ENCODE measurements around the gene CDK4.

Gene CDK4

GRCh38 chr12:57766464-57767304, 14.6 kb upstream of the CDK4 start, which contains the start of gene CYP27B1:
Gene CYP27B1, minus strand, starts transcription at chr12:57767078. Its CDS starts 37 bp downstream, at chr12:57767041.
- Mint-ChIP-seq H3K4me1 (peaks cover 26% of the 10 kb centered on the region), H3K4me3 (peak within 1 kb of the TSS; percentile 84), H3K27me3 (peaks cover 8% of the 10 kb centered on the region), H3K9me3 (no peaks in the 10 kb centered on the region), H3K36me3 (no peaks in the 10 kb centered on the region), H3K27ac (no peak within 1 kb of the TSS)
- no peak for DNase-seq (ENCODE audit: low spot score in 2 of 2)
- ATAC-seq (ENCODE audit: low read depth), result no peak

GRCh38 chr12:57765698-57766463, 13.8 kb upstream of the CDK4 start:
- no peaks in the 10 kb centered on the region for H3K9me3 Mint-ChIP-seq
- H3K27me3 Mint-ChIP-seq, result peaks cover 8% of the 10 kb centered on the region
- H3K4me3 Mint-ChIP-seq, result peak overlapping the region; percentile 84
- peaks cover 23% of the 10 kb centered on the region for H3K4me1 Mint-ChIP-seq
- peaks cover 2% of the 10 kb centered on the region for H3K36me3 Mint-ChIP-seq
- ATAC-seq (ENCODE audit: low read depth), result peak; percentile 7
- no peak for DNase-seq (ENCODE audit: low spot score in 2 of 2)
- H3K27ac Mint-ChIP-seq, result peak overlapping the region; percentile 13

GRCh38 chr12:57765003-57765697, 13.0 kb upstream of the CDK4 start:
- H3K9me3 Mint-ChIP-seq, result no peaks in the 10 kb centered on the region
- peaks cover 4% of the 10 kb centered on the region for H3K36me3 Mint-ChIP-seq
- DNase-seq (ENCODE audit: low spot score in 2 of 2) (peak in 1 of 2 donors; percentile 57), ATAC-seq (ENCODE audit: low read depth) (peak; percentile 79)
- H3K27me3 Mint-ChIP-seq, result peaks cover 8% of the 10 kb centered on the region
- peak overlapping the region; percentile 84 for H3K4me3 Mint-ChIP-seq
- peaks cover 21% of the 10 kb centered on the region for H3K4me1 Mint-ChIP-seq
- peak overlapping the region; percentile 13 for H3K27ac Mint-ChIP-seq

GRCh38 chr12:57764662-57765002, 12.5 kb upstream of the CDK4 start:
- H3K9me3 Mint-ChIP-seq, result no peaks in the 10 kb centered on the region
- H3K27ac Mint-ChIP-seq, result no peak overlapping the region
- peak; percentile 11 for ATAC-seq (ENCODE audit: low read depth)
- peaks cover 8% of the 10 kb centered on the region for H3K27me3 Mint-ChIP-seq
- no peak for DNase-seq (ENCODE audit: low spot score in 2 of 2)
- H3K36me3 Mint-ChIP-seq, result peaks cover 4% of the 10 kb centered on the region
- H3K4me1 Mint-ChIP-seq, result peaks cover 25% of the 10 kb centered on the region
- H3K4me3 Mint-ChIP-seq, result peak overlapping the region; percentile 84

GRCh38 chr12:57763881-57764661, 12.0 kb upstream of the CDK4 start:
- ATAC-seq (ENCODE audit: low read depth) (no peak), DNase-seq (ENCODE audit: low spot score in 2 of 2) (no peak)
- Mint-ChIP-seq H3K4me3 (peak overlapping the region; percentile 84), H3K27ac (no peak overlapping the region), H3K36me3 (peaks cover 7% of the 10 kb centered on the region), H3K4me1 (peaks cover 30% of the 10 kb centered on the region), H3K9me3 (no peaks in the 10 kb centered on the region), H3K27me3 (peaks cover 8% of the 10 kb centered on the region)

GRCh38 chr12:57762463-57762862, 10.4 kb upstream of the CDK4 start:
- Mint-ChIP-seq H3K4me1 (peaks cover 34% of the 10 kb centered on the region), H3K4me3 (no peak overlapping the region), H3K27me3 (peaks cover 8% of the 10 kb centered on the region), H3K9me3 (no peaks in the 10 kb centered on the region), H3K36me3 (peaks cover 13% of the 10 kb centered on the region), H3K27ac (no peak overlapping the region)
- DNase-seq (ENCODE audit: low spot score in 2 of 2) (no peak), ATAC-seq (ENCODE audit: low read depth) (no peak)

- Mint-ChIP-seq H3K4me1 (peaks cover 36% of the 10 kb centered on the region), H3K4me3 (no peak overlapping the region), H3K27me3 (peaks cover 5% of the 10 kb centered on the region), H3K27ac (no peak overlapping the region), H3K9me3 (no peaks in the 10 kb centered on the region), H3K36me3 (peaks cover 14% of the 10 kb centered on the region)
- DNase-seq (ENCODE audit: low spot score in 2 of 2), result no peak
- no peak for ATAC-seq (ENCODE audit: low read depth)
Observed at GRCh38 chr12:57761391-57761998, 9.4 kb upstream of the CDK4 start.

- no peaks in the 10 kb centered on the region for H3K9me3 Mint-ChIP-seq
- peaks cover 34% of the 10 kb centered on the region for H3K4me1 Mint-ChIP-seq
- DNase-seq (ENCODE audit: low spot score in 2 of 2) (no peak), ATAC-seq (ENCODE audit: low read depth) (no peak)
- no peak overlapping the region for H3K4me3 Mint-ChIP-seq
- peaks cover 4% of the 10 kb centered on the region for H3K27me3 Mint-ChIP-seq
- H3K27ac Mint-ChIP-seq, result no peak overlapping the region
- peaks cover 14% of the 10 kb centered on the region for H3K36me3 Mint-ChIP-seq
Observed at GRCh38 chr12:57760347-57760982, 8.4 kb upstream of the CDK4 start.

GRCh38 chr12:57759360-57759980, 7.4 kb upstream of the CDK4 start:
- Mint-ChIP-seq H3K36me3 (peaks cover 14% of the 10 kb centered on the region), H3K4me1 (peaks cover 31% of the 10 kb centered on the region)

GRCh38 chr12:57758552-57759359, 6.6 kb upstream of the CDK4 start:
- Mint-ChIP-seq H3K9me3 (no peaks in the 10 kb centered on the region), H3K4me1 (peaks cover 35% of the 10 kb centered on the region), H3K27ac (no peak overlapping the region), H3K36me3 (peaks cover 14% of the 10 kb centered on the region), H3K27me3 (no peaks in the 10 kb centered on the region), H3K4me3 (peak overlapping the region; percentile 6)
- DNase-seq (ENCODE audit: low spot score in 2 of 2) (no peak), ATAC-seq (ENCODE audit: low read depth) (no peak)

More at GRCh38 chr12:57759360-57759980, 7.4 kb upstream of the CDK4 start:
- no peaks in the 10 kb centered on the region for H3K9me3 Mint-ChIP-seq
- peaks cover 3% of the 10 kb centered on the region for H3K27me3 Mint-ChIP-seq
- ATAC-seq (ENCODE audit: low read depth) (peak; percentile 17), DNase-seq (ENCODE audit: low spot score in 2 of 2) (no peak)
- no peak overlapping the region for H3K27ac Mint-ChIP-seq
- H3K4me3 Mint-ChIP-seq, result no peak overlapping the region

GRCh38 chr12:57757771-57758170, 5.7 kb upstream of the CDK4 start:
- Mint-ChIP-seq H3K27me3 (no peaks in the 10 kb centered on the region), H3K9me3 (no peaks in the 10 kb centered on the region), H3K27ac (no peak overlapping the region), H3K4me1 (peaks cover 44% of the 10 kb centered on the region), H3K4me3 (peak overlapping the region; percentile 7), H3K36me3 (peaks cover 14% of the 10 kb centered on the region)
- DNase-seq (ENCODE audit: low spot score in 2 of 2), result no peak
- ATAC-seq (ENCODE audit: low read depth), result no peak
